OCI-M2 (cell line): ENCODE results near the gene CPNE2.
"Not testable (repeated sequence)": the region's sequence is repeated elsewhere in the genome, so short reads cannot be mapped to it uniquely, and the experiment has no call there.

Experiments
- DNase-seq: peaks from one replicate; lab custom pipeline; 2025; ENCODE audit not compliant: unreplicated experiment; lab: John Stamatoyannopoulos, UW

Gene CPNE2

DNA sequence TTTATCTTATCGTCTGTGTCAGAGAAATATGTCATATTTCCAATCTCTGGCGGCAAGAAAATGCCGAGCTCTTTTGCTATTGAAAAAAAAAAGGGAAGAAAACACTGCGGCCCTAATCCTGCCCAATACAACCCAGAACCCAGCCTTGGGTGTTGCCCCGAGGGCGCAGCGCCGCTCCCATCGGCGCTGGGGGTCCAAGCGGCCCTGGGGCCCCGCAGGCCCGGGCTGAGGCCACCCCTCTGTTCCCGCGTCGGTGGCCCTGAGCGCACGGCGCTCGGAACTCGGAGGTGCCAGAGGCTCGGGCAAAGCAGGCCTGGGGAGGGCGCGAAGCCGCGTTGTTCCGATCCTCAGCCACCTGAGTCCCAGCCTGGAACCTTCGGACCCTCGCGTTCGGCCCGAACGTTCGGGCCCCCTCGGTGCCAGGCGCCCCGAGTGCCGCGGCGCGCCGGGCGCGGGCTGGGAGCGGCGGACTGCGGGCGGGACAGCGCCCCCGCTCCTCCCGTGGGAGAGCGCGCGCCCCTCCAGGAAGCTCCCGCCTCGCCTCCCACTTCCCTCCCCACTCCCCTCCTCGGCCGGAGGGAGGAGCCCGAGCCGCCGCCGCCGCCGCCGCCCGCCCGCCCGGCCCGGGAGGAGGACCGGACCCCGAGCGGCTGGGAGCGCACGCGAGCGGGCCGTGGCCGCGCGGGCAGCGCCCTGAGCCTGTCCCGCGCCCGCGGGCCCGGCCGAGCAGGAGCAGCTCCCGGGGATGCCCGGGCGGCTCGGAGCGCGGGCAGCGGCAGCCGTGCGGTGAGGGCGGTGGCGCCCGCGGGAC is at the start of gene CPNE2:
Gene CPNE2 (plus strand): TSS at position 609 of the 811 bp plus-strand sequence. CDS start 18,160 bp downstream, outside the sequence.
- no peak for DNase-seq

DNA sequence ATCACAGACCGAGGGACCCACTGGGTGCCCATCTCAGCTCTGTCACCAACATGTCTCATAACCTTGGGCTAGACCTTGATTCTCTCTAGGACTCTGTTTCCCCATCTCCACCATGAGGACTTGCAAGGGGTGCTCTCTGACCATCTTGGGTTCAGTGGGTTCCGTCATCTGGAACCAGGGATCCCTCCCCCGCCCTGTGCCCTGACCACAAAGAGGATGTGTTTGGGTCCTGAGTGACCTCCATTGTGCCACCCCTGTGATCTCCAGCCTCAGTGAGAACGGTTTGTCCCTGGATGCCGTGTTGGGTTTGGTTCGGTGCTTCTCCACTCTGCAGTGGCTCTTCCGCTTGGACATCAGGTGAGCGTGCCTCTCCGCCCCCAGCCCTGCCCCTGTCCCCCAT is 49.1 kb upstream of the CPNE2 start:
- DNase-seq, result no peak

DNA sequence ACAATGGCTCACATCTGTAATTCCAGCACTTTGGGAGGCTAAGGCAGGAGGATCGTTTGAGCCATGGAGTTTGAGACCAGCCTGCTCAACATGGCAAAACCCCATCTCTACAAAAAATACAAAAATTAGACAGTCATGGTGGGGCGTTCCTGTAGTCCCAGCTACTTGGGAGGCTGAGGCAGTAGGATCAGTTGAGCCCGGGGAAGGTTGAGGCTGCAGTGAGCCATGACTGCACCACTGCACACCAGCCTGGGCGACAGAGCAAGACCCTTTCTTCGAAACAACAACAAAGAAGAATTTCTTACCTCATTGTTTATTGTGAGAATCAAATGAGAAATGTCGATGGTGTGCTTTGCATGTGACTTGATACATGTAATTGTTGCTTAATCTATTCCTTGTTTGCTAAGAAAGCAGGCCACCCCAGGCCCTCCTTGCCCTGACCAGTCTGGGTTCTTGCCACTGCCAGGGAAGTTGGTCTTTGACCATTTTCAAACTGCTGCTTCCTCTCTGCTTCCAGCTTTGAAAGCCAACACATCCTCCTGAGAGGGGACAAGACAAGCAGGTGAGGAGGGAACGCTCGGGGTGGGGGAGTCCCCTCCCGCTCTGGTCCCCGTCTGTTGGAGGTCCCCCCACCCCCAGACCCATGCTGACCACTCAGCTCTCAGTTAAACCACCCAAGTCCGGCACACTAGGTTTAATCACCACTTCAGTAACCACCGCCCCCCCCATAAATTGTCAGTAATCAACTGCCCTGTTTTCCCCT is 47.3 kb upstream of the CPNE2 start:
- DNase-seq, result no peak

DNA sequence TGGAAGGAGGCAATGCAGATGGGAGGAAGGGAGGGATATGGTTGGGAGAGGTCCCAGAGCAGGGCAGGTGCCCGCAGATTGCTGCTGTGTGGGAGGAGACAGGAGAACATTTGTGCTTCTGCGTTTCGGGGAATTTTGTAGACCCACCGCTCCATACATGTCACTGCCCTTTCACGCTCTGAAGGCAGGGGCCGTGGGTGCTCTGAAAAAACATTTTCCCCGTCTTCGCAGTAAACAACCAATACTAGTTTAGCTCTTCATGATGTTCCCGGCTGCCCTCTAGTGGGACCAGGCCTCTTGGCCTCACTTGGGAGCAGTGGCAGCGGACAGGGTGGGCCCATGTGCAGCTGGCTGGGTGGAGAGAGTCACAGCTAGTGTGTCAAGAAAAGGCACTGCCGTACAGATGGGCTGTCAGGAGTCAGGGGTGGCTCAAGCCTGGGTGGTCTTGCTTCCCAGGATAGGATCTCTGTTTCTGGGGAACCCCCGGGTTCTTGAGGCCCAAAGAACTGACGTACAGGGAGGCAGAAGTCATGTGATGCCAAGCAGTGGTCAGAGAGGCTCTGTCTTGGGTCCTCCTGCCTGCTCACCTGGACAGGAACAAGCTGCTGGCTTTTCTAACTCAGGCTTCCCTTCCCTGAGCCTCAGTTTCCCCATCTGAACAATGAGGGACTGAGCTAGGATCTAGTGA is 46.5 kb upstream of the CPNE2 start:
- DNase-seq, result no peak

DNA sequence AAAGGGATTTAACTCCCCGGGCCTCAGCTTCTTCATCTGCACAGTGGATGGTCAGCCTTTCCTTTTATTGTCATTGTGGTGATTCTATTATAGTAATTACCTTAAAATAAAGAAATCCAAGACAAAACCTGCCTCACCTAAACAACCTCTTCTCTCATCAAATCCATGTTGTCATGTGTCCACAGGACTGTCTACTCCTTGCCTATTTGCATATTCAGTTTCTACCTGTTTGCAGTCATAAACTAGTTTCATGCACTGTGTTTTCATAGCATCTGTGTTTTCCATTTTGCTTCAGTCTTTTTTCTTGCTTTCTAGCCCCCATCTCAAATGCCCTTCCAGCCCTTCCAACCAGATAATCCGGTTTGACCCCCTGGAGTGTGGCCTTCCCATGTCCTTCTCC is 44.3 kb upstream of the CPNE2 start:
- DNase-seq, result no peak

DNA sequence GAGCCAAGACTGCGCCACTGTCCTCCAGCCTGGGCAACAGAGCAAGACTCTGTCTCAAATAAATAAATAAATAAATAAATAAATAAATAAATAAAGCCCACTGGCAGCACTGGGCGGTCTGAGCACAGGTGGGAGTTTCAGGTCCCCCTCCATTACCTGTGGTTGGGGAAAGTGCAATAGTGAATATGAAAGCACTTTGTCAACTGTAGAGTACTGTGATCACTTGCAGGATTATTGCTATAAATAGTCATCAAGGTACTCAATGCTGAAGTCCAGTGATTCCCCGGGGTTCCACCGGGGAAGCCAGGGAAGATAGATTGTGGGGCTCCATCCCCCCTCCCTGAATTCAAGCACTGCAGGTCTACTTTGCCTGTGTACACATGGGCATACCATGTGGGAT is 42.7 kb upstream of the CPNE2 start:
- no peak for DNase-seq

DNA sequence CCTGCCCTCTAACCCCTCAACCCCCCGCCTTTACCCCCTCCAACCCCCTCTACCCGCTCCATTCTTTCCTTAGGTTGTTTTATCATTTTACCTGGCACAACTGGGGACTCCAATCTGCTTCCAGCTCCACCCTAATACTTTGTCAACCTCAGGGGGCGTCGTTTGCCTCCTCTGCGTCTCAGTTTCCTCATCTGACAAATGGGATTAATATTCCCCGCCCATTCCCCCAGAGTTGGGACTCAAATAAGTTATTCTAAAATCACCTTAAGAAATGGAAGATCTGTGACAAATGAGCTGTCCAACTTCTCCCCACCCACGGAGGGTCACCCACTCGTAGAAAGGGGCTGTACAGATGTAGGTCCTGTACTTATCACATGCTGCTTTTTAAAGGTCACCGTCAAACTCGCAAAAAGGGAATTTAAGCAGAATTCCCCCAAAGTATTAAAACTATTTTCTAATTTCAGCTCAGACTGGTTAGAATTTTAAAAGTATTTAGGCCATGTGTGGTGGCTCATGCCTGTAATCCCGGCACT is 40.6 kb upstream of the CPNE2 start:
- no peak for DNase-seq

DNA sequence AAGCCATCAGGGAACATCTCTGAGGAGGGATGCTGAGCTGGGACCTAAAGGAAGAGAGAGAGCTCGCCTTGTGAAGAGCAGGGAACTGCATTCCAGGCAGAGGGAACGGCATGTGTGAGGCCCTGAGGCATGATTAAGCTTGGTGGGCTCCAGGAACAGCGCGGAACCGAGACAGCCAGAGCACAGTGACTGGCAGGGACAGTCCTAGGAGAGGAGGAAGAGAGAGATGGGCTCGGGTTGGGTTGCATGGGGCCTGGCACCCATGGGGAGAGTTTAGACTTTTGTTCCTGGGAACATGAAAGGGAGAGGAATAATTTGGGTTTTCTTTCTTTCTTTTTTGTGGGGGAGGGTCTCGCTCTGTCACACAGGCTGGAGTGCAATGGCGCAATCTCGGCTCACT is 39.2 kb upstream of the CPNE2 start:
- no peak for DNase-seq

DNA sequence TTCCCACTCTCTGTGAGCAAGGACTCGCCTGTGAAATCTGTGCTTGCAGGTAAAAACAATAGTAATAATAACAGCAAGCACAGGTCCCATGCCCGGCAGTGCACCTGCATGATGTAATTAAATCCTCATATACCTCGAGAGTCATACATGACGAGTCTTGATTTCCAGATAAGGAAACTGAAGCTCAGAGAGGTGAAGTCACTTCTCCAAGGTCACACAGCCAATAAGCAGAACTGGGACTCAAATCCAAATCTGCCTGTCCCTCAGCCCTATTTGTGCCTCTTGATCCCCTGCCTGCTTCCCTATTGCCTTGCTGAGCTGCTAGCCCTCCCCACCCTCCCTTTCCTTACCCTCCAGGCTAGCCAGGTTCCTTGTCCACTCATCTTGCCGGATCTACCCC is 38.0 kb upstream of the CPNE2 start:
- no peak for DNase-seq

DNA sequence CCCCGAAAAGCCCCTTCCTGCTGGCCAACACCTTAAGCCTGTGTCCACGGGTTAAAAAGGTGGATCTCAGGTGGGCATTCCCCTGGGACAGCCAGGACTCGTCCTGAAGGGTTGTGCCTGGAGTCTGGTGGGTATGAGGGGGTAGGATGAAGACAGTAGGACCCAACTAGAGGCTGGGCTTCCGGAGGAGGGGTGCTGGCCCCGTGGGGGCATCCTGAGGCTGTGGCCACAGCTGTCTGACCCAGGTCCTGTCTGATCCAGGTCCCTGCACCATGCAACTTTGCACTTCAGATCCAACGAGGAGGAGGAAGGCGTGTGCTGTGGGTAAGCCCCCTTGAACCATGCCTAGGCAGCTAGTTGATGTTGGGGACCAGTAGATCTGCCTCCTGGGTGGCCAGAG is 37.6 kb upstream of the CPNE2 start:
- DNase-seq, result no peak

DNA sequence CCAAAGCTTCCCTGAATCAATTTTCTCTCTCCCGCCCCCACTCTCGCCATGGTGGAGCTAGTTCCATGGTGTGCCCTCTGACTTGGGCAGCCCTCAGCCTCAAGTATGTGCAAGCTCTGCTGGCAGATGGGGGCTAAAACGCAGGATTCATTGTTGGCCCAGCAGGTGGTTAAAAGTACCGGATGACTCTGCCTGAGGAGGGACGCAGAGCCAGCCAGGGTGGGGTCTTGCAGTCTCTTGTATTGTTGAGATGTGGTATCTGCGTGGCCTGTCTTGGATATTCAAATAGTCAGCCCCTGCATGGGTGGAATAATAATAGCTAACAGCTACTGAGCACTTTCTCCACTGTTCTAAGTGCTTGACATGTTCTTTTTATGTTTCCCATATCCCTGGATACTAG is 36.7 kb upstream of the CPNE2 start:
- no peak for DNase-seq

DNA sequence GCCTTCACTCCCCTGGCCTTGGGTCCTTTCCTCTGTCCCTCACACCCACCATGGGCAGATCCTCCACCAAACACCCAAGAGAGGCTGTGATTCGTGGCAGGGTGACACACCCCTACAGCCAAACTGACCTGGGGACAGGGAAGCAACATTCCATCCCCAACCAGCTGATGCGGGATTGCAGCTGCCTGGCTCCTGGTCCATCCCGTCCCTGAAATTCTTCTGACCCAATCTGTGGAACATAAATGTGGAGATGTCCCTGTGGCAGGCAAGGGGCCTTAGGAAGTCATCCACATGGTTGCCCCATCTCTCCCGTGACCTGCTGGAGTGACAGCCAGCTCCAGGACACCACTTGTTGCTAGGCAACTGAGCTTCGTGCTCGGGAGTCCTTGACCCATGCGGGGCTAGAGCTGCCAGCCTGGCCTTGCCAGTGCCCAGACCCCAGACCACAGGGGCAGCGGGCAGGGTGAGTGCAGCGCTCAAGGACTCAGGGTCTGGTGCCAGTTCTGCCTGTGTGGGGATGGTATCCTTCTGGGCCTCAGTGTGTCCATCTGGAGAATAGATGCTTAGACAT is 34.0 kb upstream of the CPNE2 start:
- no peak for DNase-seq

DNA sequence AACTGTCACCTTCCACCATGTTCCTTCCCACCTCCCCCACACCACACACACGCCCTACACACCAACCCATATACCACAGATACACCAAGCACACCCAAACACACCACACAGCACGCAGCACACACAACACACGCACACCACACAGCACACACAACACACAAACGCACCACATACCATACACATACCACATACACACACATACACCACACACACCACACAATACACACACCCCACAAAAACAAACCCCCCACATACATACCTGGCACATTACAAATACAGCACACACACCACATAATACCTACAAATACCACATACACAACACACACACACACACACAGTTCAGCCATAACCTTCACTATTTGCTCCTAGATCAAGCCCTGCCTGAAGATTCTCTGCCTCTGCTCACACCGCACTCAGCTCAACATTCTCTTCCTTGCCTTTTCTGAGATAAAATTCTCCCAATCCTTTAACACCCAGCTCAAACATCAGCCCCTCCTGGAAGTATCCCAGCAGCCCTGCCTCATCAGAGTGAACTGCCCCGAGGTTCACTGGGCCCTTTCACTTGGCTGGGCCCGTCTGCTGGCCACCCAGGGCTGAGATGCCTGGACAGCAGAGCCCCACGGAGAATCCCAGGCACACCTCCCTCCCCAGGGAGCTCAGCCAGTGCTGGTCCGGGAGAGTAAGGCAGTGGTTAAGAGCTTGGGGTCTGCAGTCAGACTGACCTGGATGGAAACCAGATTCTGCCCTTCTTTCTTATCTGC is 31.9 kb upstream of the CPNE2 start:
- DNase-seq, result no peak

DNA sequence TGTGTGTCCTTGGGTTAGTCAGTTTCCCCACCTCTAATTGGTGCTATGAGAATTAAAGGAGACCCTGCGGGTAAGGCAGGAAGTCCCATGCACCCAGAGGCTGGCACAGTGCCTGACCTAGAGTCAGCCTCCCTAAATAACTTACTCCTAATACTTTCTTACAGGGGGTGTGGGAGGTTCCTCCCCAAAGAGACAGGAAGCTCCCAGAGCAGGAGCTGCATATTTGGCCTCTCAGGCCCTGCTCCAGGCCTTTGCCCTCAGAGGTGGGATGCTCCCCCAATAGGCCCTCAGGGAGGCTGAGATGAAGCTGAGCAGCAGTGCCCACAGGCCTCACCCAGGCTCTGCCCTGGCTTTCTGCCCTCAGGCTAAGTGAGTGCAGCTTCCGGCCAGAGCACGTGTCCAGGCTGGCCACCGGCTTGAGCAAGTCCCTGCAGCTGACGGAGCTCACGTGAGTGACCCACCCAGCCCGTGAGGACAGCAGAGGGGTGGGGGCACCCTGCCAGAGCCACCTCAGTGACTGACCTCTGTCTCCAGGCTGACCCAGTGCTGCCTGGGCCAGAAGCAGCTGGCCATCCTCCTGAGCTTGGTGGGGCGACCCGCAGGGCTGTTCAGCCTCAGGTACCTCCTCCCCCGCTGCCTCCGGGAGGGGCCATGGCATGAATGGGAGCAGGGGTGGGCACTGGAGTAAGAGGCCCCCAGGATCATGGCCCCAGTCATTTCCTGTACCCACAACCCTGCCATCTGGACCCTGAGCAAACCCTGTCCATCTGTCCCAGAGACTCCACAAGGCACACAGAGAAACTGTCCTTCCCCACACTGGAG is 31.1 kb upstream of the CPNE2 start:
- DNase-seq, result no peak

DNA sequence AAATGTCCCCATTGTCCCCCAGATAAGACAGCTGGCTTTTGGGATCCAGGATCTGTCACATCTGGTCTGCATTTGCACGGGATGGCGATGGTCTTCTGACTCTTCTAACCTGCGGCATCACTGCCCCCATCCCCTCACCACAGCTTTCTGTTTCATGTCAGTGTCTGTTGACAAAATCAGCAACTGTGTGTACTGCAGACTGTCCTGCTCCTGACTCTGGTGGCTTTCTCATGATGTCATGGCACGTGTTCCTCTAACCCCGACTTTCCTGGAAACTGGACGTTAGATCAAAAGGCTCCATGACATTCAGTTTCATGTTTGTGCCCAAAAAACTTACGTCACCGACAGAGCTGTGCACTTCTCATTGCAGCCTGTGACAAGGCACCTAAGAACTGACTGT is 30.1 kb upstream of the CPNE2 start:
- DNase-seq, result no peak

DNA sequence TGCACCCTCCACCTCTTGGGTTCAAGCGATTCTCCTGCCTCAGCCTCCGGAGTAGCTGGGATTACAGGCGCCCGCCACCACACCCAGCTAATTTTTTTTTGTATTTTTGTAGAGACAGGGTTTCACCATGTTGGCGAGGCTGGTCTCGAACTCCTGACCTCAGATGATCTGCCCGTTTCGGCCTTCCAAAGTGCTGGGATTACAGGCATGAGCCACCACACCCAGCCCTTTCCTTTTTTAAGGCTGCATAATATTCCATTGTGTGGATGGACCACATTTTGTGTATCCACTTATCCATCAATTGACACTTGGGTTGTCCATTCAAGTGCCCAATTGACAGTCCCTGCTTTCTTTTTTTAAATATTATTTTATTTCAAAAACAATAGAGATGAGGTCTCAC is 29.2 kb upstream of the CPNE2 start:
- DNase-seq, result not testable (repeated sequence)

DNA sequence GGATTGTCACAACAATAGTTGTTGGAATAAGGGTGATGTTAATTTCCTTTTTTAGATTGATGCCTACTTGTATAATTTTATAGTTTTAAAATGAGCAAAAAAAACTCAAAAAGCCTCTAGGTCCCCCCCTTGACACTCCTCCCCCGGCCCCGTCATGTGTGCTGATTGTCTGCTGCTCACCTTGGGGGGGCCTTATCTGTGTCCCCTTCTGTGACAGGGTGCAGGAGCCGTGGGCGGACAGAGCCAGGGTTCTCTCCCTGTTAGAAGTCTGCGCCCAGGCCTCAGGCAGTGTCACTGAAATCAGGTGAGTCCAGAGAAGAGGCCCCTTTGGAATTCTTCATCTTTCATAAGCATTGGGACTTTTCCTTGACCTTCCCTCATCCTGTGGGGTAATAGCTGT is 27.4 kb upstream of the CPNE2 start:
- DNase-seq, result no peak

DNA sequence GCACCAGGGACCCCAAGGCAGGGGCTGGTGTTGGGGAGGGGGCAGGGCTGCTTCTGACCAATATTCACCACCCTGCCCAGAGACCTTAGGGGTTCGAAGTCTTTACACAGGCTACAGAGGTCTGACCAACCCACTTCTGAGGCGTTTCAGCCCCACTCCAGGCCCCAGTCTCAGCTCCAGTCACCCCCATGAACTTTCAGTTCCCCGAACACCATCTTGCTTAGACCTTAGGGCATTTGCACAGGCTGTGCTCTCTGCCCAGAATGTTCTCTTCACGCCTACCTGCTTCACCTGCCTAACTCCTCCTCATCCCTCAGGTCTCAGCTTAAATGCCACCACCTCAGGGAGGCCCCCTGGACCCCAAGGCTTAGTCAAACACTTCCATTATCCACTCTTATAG is 25.8 kb upstream of the CPNE2 start:
- DNase-seq, result no peak

DNA sequence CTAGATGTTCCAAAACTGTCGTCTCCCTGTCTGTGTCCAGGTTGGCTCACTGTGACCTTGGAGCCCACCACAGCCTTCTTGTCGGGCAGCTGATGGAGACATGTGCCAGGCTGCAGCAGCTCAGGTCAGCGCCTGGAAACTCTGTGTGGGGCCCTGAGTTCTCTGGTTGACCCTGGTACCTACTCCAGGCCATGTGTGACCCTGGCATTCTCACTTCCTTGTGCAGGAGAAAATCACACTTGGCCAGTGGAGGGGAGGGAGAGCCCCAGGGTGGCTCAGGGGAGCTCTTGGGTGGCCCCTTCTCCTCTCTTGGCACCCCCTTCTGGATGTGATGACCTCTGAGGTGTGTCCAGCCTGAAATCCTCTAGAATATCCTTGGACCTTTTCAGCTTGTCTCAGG is 25.0 kb upstream of the CPNE2 start:
- no peak for DNase-seq

DNA sequence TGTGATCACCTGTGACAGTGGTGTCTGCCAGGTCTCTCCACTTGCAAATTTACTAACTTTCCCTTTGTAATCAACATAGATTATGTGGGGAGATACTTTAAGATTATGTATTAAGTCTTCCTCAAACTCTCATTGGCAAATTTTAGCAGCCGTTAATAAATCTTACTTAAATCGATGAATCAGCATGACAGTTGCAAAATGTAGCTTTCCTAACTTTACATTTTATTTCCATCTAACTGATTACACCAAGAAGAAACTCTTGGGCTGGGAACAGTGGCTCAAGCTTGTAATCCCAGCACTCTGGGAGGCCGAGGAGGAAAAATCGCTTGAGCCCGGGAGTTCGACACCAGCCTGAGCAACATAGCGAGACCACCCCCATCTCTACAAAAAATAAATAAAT is 23.3 kb upstream of the CPNE2 start:
- no peak for DNase-seq
